ENCODE measurements around the gene NDUFS4. TPM values are rescaled to one million over a fixed set of nuclear protein-coding genes. Genes with fewer than 3 reads are reported as not detected.

NDUFS4 gene
- total RNA-seq, 1 donor from 2014 or later, result 74.3 TPM

GRCh38 chr5:53557386-53557785, 3.1 kb upstream of the NDUFS4 start:
- DNase-seq (ENCODE audit: extremely low spot score, unreplicated experiment), result no peak
- Mint-ChIP-seq H3K4me1 (ENCODE audit: unreplicated experiment) (peaks cover 17% of the 10 kb centered on the region), H3K27me3 (ENCODE audit: unreplicated experiment) (peaks cover 35% of the 10 kb centered on the region), H3K36me3 (ENCODE audit: unreplicated experiment) (peaks cover under 1% of the 10 kb centered on the region), H3K4me3 (ENCODE audit: unreplicated experiment) (no peak overlapping the region), H3K27ac (ENCODE audit: unreplicated experiment) (no peak overlapping the region), H3K9me3 (ENCODE audit: unreplicated experiment) (peaks cover 4% of the 10 kb centered on the region)
- TF ChIP-seq, protein P1, sequence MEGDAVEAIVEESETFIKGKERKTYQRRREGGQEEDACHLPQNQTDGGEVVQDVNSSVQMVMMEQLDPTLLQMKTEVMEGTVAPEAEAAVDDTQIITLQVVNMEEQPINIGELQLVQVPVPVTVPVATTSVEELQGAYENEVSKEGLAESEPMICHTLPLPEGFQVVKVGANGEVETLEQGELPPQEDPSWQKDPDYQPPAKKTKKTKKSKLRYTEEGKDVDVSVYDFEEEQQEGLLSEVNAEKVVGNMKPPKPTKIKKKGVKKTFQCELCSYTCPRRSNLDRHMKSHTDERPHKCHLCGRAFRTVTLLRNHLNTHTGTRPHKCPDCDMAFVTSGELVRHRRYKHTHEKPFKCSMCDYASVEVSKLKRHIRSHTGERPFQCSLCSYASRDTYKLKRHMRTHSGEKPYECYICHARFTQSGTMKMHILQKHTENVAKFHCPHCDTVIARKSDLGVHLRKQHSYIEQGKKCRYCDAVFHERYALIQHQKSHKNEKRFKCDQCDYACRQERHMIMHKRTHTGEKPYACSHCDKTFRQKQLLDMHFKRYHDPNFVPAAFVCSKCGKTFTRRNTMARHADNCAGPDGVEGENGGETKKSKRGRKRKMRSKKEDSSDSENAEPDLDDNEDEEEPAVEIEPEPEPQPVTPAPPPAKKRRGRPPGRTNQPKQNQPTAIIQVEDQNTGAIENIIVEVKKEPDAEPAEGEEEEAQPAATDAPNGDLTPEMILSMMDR (IDR thresholded peaks at IDR 0.05), result no peak

DNA sequence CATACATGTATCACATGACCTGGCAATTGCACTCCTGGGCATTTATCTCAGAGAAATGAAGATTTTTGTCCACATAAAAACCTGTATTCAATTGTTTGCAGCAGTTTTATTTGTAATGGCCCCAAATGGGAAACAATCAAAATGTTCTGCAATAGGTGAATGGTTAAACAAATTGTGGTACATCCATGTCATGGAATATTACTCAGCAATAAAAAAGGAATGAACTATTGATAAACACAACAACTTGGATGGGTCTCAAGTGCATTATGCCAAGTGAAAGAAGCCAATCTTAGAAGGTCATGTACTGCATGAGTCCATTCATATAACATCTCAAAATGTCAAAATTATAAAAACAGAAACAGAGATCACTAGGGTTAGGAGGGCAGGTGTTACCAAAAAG, 1.5 kb upstream of the NDUFS4 start:
- Mint-ChIP-seq H3K36me3 (ENCODE audit: unreplicated experiment) (peaks cover 4% of the 10 kb centered on the region), H3K27ac (ENCODE audit: unreplicated experiment) (no peak overlapping the region), H3K27me3 (ENCODE audit: unreplicated experiment) (peaks cover 24% of the 10 kb centered on the region), H3K4me1 (ENCODE audit: unreplicated experiment) (peaks cover 20% of the 10 kb centered on the region), H3K4me3 (ENCODE audit: unreplicated experiment) (no peak overlapping the region), H3K9me3 (ENCODE audit: unreplicated experiment) (peaks cover 4% of the 10 kb centered on the region)
- DNase-seq (ENCODE audit: extremely low spot score, unreplicated experiment), result no peak
- TF ChIP-seq, protein P1 (IDR thresholded peaks at IDR 0.05), result no peak

DNA sequence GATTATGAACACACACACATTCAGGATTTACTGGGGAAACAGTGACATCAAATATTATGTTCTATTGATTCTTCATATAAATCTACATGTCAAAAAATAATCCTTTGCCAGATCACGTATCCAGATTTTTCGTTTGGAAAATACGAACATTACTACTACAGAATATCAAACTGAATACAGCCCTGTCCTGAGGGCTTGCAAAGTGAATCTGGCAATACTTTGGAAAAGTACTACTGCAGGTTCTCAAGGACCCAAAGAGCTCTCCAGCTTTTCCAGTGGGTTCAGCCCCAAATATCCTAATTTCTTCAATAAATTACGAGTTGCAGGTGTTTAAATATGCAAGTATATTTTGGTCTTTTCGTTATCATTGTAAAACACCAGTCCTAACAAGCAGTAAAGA, 411 bp upstream of the NDUFS4 start:
- TF ChIP-seq, protein P1 (IDR thresholded peaks at IDR 0.05), result no peak
- Mint-ChIP-seq H3K9me3 (ENCODE audit: unreplicated experiment) (peaks cover 4% of the 10 kb centered on the region), H3K4me3 (ENCODE audit: unreplicated experiment) (peak overlapping the region; percentile 99), H3K27ac (ENCODE audit: unreplicated experiment) (peak overlapping the region; percentile 98), H3K27me3 (ENCODE audit: unreplicated experiment) (peaks cover 14% of the 10 kb centered on the region), H3K36me3 (ENCODE audit: unreplicated experiment) (peaks cover 4% of the 10 kb centered on the region), H3K4me1 (ENCODE audit: unreplicated experiment) (peaks cover 20% of the 10 kb centered on the region)
- DNase-seq (ENCODE audit: extremely low spot score, unreplicated experiment), result no peak

- Mint-ChIP-seq H3K4me1 (ENCODE audit: unreplicated experiment) (peaks cover 17% of the 10 kb centered on the region), H3K27ac (ENCODE audit: unreplicated experiment) (peak overlapping the region; percentile 41)
These were observed 8.0 kb downstream of the NDUFS4 start for GRCh38 chr5:53568401-53568800.

DNA sequence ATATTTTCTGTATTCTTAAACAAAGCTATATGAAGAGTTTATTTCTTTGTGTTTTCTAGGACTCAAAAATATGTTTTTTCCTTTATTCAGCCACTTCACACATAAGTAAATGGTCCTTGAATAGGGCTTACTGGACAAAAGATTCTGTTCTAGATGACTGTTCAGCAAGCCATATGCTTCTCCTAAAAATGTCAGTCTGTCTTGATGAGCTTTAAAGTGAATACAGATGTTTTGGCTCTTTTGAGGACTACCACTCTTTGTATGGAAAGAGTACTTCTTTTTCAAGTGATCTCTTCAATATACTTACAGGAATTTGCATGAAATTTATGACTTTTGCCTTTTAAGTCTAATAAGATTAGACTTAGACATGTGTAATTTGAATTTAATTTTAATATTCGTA, 8.4 kb downstream of the NDUFS4 start:
- DNase-seq (ENCODE audit: extremely low spot score, unreplicated experiment), result no peak
- Mint-ChIP-seq H3K36me3 (ENCODE audit: unreplicated experiment) (no peaks in the 10 kb centered on the region), H3K4me1 (ENCODE audit: unreplicated experiment) (peaks cover 17% of the 10 kb centered on the region), H3K9me3 (ENCODE audit: unreplicated experiment) (no peaks in the 10 kb centered on the region), H3K27me3 (ENCODE audit: unreplicated experiment) (no peaks in the 10 kb centered on the region), H3K27ac (ENCODE audit: unreplicated experiment) (no peak overlapping the region), H3K4me3 (ENCODE audit: unreplicated experiment) (no peak overlapping the region)
- TF ChIP-seq, protein P1 (IDR thresholded peaks at IDR 0.05), result no peak

More at GRCh38 chr5:53568401-53568800, 8.0 kb downstream of the NDUFS4 start:
- TF ChIP-seq, protein P1 (IDR thresholded peaks at IDR 0.05), result no peak
- H3K4me3 Mint-ChIP-seq (ENCODE audit: unreplicated experiment), result no peak overlapping the region
- H3K36me3 Mint-ChIP-seq (ENCODE audit: unreplicated experiment), result no peaks in the 10 kb centered on the region
- DNase-seq (ENCODE audit: extremely low spot score, unreplicated experiment), result no peak
- no peaks in the 10 kb centered on the region for H3K9me3 Mint-ChIP-seq (ENCODE audit: unreplicated experiment)
- H3K27me3 Mint-ChIP-seq (ENCODE audit: unreplicated experiment), result no peaks in the 10 kb centered on the region

Data from osteocyte (in vitro differentiated cells).